ENCODE measurements around the gene PJA1.

The PJA1 gene

DNA sequence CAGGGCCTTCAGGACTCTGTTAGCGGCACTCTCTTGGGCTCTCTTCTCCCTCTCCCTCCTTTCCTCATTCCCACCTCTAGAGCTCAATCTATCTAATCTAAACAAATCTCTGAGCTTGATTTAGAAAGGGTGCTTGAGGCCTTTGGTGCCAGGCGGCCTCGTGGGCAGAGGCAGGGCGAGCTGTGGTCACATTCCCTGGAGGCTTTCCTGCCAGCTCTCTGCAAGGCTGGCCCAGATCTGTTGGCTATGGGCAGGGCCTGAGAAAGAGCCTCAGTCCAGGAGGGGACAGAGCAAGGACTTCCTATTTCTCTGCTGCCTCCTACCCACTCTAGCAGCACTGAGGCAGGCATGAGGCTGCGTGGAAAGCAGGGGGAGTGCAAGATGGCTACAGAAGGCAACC, 38.6 kb downstream of the PJA1 start:
- Histone ChIP-seq H3K9me3 (ENCODE audit: insufficient read depth, low read length) (no peaks in the 10 kb centered on the region), H3K79me2 (ENCODE audit: low read length) (no peaks in the 10 kb centered on the region), H3K27me3 (ENCODE audit: low read depth, low read length) (no peaks in the 10 kb centered on the region), H3K27ac (ENCODE audit: low read length) (no peak overlapping the region), H3K9ac (ENCODE audit: low read length) (no peak overlapping the region), H3K36me3 (replicated peaks; ENCODE audit: low read depth, low read length) (no peaks in the 10 kb centered on the region), H3K4me1 (ENCODE audit: low read length) (no peaks in the 10 kb centered on the region), H2AFZ (ENCODE audit: low read depth, low read length) (no peak overlapping the region), H4K20me1 (ENCODE audit: insufficient read depth, low read length) (no peaks in the 10 kb centered on the region), H3K4me3 (ENCODE audit: low read length) (no peak overlapping the region), H3K4me2 (ENCODE audit: low read length) (no peak overlapping the region)
- TF ChIP-seq EZH2phosphoT487 (IDR thresholded peaks at IDR 0.05; ENCODE audit: low read depth): no peak
- TF ChIP-seq, protein P1, sequence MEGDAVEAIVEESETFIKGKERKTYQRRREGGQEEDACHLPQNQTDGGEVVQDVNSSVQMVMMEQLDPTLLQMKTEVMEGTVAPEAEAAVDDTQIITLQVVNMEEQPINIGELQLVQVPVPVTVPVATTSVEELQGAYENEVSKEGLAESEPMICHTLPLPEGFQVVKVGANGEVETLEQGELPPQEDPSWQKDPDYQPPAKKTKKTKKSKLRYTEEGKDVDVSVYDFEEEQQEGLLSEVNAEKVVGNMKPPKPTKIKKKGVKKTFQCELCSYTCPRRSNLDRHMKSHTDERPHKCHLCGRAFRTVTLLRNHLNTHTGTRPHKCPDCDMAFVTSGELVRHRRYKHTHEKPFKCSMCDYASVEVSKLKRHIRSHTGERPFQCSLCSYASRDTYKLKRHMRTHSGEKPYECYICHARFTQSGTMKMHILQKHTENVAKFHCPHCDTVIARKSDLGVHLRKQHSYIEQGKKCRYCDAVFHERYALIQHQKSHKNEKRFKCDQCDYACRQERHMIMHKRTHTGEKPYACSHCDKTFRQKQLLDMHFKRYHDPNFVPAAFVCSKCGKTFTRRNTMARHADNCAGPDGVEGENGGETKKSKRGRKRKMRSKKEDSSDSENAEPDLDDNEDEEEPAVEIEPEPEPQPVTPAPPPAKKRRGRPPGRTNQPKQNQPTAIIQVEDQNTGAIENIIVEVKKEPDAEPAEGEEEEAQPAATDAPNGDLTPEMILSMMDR (IDR thresholded peaks at IDR 0.05; ENCODE audit: low read depth, low read length): no peak

DNA sequence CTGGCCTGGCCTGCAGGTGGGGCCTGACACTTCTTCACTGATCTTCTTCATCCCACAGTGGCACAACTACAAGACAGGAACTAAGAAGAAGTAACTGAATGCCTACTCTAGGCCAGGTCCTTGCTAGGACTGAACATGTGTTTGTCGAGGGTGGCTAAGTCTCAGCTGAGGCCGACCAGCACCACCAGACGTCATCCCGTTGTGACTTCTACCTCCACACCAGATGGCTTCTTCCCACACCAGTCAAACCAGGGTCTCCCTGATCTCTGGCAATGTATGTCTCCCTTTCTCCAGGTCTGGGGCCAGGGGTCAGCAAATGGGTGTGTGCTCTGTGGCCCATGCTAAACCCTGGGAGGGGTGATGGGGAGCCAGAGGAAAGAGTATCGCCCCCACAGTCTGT, 40.2 kb downstream of the PJA1 start:
- Histone ChIP-seq H3K4me3 (ENCODE audit: low read length) (no peak overlapping the region), H3K36me3 (replicated peaks; ENCODE audit: low read depth, low read length) (no peaks in the 10 kb centered on the region), H3K9ac (ENCODE audit: low read length) (no peak overlapping the region), H2AFZ (ENCODE audit: low read depth, low read length) (no peak overlapping the region), H3K79me2 (ENCODE audit: low read length) (no peaks in the 10 kb centered on the region), H3K9me3 (ENCODE audit: insufficient read depth, low read length) (no peaks in the 10 kb centered on the region), H3K27me3 (ENCODE audit: low read depth, low read length) (no peaks in the 10 kb centered on the region), H3K4me2 (ENCODE audit: low read length) (no peak overlapping the region), H3K4me1 (ENCODE audit: low read length) (no peaks in the 10 kb centered on the region), H3K27ac (ENCODE audit: low read length) (no peak overlapping the region), H4K20me1 (ENCODE audit: insufficient read depth, low read length) (no peaks in the 10 kb centered on the region)
- TF ChIP-seq, protein P1 (IDR thresholded peaks at IDR 0.05; ENCODE audit: low read depth, low read length): no peak
- TF ChIP-seq EZH2phosphoT487 (IDR thresholded peaks at IDR 0.05; ENCODE audit: low read depth): no peak

DNA sequence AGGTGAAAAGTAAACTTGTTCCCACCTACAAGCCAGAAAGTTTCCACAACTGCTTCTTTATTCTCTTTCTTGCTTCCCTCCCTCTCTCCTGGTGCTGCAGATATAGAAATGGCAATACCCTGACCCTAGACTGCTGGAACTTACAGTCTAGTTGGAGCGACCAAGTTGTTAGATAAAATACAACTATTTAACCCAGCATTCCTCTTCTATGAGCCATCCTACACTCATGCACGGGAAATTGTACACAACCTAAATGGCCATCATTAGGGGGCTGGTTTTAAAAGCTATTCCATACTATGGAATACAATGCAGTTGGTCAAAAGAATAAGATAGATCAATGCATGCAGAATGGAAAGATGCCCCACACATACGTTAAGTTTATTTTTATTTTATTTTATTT, 41.1 kb downstream of the PJA1 start:
- Histone ChIP-seq H2AFZ (ENCODE audit: low read depth, low read length) (no peak overlapping the region), H3K9ac (ENCODE audit: low read length) (no peak overlapping the region), H3K36me3 (replicated peaks; ENCODE audit: low read depth, low read length) (no peaks in the 10 kb centered on the region), H3K9me3 (ENCODE audit: insufficient read depth, low read length) (no peaks in the 10 kb centered on the region), H3K4me2 (ENCODE audit: low read length) (no peak overlapping the region), H3K4me1 (ENCODE audit: low read length) (no peaks in the 10 kb centered on the region), H3K79me2 (ENCODE audit: low read length) (no peaks in the 10 kb centered on the region), H3K27me3 (ENCODE audit: low read depth, low read length) (no peaks in the 10 kb centered on the region), H3K4me3 (ENCODE audit: low read length) (no peak overlapping the region), H3K27ac (ENCODE audit: low read length) (no peak overlapping the region), H4K20me1 (ENCODE audit: insufficient read depth, low read length) (no peaks in the 10 kb centered on the region)
- TF ChIP-seq, protein P1 (IDR thresholded peaks at IDR 0.05; ENCODE audit: low read depth, low read length): no peak
- no peak for TF ChIP-seq EZH2phosphoT487 (IDR thresholded peaks at IDR 0.05; ENCODE audit: low read depth)

DNA sequence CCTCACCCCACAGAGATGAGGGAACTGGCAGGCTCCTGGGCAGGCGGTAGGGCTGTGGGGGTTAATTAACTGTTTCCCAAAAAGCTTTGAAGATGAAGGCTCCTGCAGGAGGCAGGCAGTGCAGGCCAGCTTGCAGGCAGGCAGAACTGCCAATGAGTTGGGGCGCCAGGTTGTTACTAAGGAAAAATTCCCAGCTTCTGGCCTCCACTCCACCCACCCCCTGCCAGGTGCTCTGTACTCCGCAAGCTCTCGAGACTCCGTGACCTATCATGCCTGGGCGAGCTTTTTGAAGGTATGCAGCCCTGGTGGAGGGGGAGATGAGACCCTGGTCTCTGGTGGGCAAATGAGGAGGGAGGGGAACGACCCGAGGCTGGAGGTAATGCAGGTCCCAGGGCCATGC, 41.8 kb downstream of the PJA1 start:
- Histone ChIP-seq H3K9ac (ENCODE audit: low read length) (no peak overlapping the region), H3K9me3 (ENCODE audit: insufficient read depth, low read length) (no peaks in the 10 kb centered on the region), H4K20me1 (ENCODE audit: insufficient read depth, low read length) (no peaks in the 10 kb centered on the region), H2AFZ (ENCODE audit: low read depth, low read length) (no peak overlapping the region), H3K79me2 (ENCODE audit: low read length) (no peaks in the 10 kb centered on the region), H3K4me3 (ENCODE audit: low read length) (no peak overlapping the region), H3K4me2 (ENCODE audit: low read length) (no peak overlapping the region), H3K36me3 (replicated peaks; ENCODE audit: low read depth, low read length) (no peaks in the 10 kb centered on the region), H3K4me1 (ENCODE audit: low read length) (no peaks in the 10 kb centered on the region), H3K27me3 (ENCODE audit: low read depth, low read length) (no peaks in the 10 kb centered on the region), H3K27ac (ENCODE audit: low read length) (no peak overlapping the region)
- TF ChIP-seq EZH2phosphoT487 (IDR thresholded peaks at IDR 0.05; ENCODE audit: low read depth): no peak
- TF ChIP-seq, protein P1 (IDR thresholded peaks at IDR 0.05; ENCODE audit: low read depth, low read length): no peak
